ENCODE measurements around the gene GPC6.

Gene GPC6

DNA sequence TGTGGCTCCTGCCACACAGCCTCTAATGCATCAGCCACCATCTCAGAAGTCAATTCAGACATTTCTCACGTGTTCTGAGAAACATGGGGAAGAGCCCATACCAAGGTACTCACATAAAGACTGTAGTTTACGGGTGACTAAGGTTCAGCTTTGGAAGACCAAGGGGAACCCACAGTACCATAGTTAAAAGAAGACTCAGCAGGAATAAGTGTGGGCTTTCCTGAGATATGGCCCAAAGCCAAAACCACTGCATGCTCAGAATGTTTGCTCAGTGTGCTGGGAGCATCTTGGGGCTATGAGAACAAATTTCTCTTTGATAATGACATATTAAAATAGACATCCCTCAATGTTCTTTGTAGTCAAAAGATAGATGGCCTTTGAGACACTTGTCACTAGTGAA lies 969.1 kb downstream of the GPC6 start:
- Mint-ChIP-seq H3K36me3 (ENCODE audit: low read depth) (peaks cover 3% of the 10 kb centered on the region), H3K4me1 (peaks cover 12% of the 10 kb centered on the region), H3K27me3 (ENCODE audit: low read depth) (no peaks in the 10 kb centered on the region), H3K4me3 (no peak overlapping the region), H3K9me3 (no peaks in the 10 kb centered on the region), H3K27ac (no peak overlapping the region)
- TF ChIP-seq, protein P1, sequence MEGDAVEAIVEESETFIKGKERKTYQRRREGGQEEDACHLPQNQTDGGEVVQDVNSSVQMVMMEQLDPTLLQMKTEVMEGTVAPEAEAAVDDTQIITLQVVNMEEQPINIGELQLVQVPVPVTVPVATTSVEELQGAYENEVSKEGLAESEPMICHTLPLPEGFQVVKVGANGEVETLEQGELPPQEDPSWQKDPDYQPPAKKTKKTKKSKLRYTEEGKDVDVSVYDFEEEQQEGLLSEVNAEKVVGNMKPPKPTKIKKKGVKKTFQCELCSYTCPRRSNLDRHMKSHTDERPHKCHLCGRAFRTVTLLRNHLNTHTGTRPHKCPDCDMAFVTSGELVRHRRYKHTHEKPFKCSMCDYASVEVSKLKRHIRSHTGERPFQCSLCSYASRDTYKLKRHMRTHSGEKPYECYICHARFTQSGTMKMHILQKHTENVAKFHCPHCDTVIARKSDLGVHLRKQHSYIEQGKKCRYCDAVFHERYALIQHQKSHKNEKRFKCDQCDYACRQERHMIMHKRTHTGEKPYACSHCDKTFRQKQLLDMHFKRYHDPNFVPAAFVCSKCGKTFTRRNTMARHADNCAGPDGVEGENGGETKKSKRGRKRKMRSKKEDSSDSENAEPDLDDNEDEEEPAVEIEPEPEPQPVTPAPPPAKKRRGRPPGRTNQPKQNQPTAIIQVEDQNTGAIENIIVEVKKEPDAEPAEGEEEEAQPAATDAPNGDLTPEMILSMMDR (IDR thresholded peaks at IDR 0.05; ENCODE audit: unreplicated experiment in 3 of 3), result no peak

DNA sequence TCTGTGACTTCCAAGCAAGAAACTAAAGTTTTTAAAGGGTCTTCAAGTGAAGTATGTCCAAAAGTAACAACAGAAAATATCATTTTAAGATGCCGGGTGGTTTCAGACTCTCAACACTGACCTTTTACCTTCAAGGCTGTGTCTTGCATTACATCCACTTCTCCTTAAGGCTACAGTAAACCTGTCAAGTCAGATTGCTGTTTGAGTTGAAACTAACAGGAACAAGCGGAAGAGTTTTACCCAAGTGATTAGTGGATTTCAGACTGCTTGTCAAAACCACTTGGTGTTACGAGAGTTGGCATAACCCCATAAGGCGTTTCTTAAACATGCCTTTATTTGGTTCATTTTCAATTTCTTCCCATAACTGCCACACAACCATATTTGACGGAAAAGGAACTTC lies 969.8 kb downstream of the GPC6 start:
- Mint-ChIP-seq H3K9me3 (no peaks in the 10 kb centered on the region), H3K27ac (no peak overlapping the region), H3K27me3 (ENCODE audit: low read depth) (no peaks in the 10 kb centered on the region), H3K4me1 (peaks cover 6% of the 10 kb centered on the region), H3K36me3 (ENCODE audit: low read depth) (peaks cover 6% of the 10 kb centered on the region), H3K4me3 (no peak overlapping the region)
- TF ChIP-seq, protein P1 (IDR thresholded peaks at IDR 0.05; ENCODE audit: unreplicated experiment in 3 of 3), result no peak

DNA sequence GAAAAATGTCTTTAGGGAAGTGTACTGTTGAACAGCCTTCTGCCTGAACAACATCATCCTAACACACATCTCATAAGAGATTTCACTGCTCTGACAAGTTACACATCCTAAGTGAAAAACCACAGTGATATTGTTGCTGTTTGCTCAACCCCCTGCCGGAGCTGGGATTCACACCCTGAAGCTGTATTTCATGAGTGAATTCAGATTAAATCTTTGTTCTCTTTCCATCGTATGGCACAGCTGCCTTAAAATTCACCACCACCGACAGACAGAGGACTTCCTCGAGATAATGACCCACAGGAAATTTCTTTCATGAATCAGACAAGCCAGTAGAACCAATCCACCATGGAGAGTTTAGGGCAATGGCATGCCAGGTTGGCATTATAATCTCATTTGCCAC lies 972.1 kb downstream of the GPC6 start:
- Mint-ChIP-seq H3K4me1 (no peaks in the 10 kb centered on the region), H3K9me3 (no peaks in the 10 kb centered on the region), H3K4me3 (no peak overlapping the region), H3K27me3 (ENCODE audit: low read depth) (no peaks in the 10 kb centered on the region), H3K36me3 (ENCODE audit: low read depth) (peaks cover 6% of the 10 kb centered on the region), H3K27ac (no peak overlapping the region)
- TF ChIP-seq, protein P1 (IDR thresholded peaks at IDR 0.05; ENCODE audit: unreplicated experiment in 3 of 3), result no peak

DNA sequence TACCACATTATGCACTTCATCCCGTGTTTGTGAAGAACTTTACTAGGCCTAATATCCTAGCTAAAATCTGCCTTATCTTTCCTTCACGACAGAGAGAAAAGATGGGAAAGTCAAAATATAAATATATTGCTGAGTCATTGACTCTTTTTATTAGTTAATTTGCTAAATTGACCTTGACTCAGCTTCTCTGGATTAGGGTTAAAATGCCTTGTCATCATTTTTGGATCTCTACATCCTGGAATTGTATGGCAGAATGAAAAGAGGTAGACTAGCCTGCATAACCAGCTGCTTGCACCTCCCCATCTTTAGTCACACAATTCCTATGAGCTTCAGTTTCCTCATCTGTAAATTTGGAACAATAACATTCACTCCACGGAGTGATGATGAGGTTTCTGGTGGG lies 972.5 kb downstream of the GPC6 start:
- H3K9me3 Mint-ChIP-seq, result no peaks in the 10 kb centered on the region
- H3K4me3 Mint-ChIP-seq, result no peak overlapping the region
- no peak overlapping the region for H3K27ac Mint-ChIP-seq
- peaks cover 6% of the 10 kb centered on the region for H3K36me3 Mint-ChIP-seq (ENCODE audit: low read depth)
- H3K27me3 Mint-ChIP-seq (ENCODE audit: low read depth), result no peaks in the 10 kb centered on the region
- TF ChIP-seq, protein P1 (IDR thresholded peaks at IDR 0.05; ENCODE audit: unreplicated experiment in 3 of 3), result no peak
- no peaks in the 10 kb centered on the region for H3K4me1 Mint-ChIP-seq

DNA sequence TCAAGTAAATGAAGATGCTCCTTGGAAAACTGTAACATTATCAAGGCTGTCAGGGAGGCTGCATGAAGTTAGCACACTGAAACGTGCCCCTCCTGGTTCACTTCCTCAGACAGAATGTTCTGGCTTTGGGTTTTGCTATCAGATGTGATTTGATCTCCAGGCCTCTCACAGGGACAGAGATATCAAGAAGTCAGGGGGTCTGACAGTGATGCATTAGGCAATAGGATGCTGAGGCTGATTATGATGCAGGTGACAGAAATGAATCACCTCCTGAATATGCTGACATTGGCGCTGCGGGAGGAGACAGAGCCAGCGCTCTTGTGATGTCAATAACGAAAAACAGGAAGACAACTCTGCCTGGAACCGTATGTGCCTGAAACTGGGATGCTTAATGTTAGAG lies 974.4 kb downstream of the GPC6 start:
- Mint-ChIP-seq H3K27me3 (ENCODE audit: low read depth) (no peaks in the 10 kb centered on the region), H3K4me3 (no peak overlapping the region), H3K27ac (no peak overlapping the region), H3K9me3 (no peaks in the 10 kb centered on the region), H3K36me3 (ENCODE audit: low read depth) (peaks cover 6% of the 10 kb centered on the region), H3K4me1 (no peaks in the 10 kb centered on the region)
- TF ChIP-seq, protein P1 (IDR thresholded peaks at IDR 0.05; ENCODE audit: unreplicated experiment in 3 of 3), result no peak

DNA sequence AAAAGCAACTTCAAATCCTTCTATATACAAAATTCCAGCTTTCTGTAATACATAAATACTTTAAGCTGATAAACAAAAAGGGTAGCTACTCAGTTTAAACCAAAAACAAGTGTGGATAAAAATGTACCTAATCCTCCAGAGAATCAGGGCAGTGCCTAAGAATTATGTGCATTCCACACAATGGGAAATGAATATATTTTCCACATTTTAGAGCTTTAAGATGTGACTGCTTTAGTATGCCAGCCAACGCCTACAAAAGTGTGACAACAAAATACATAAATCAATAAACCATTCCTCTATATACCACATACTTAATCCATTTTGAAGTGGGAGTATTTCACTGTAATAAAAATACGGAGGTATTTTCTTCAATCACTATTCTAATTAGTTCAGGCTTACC lies 977.6 kb downstream of the GPC6 start:
- Mint-ChIP-seq H3K4me1 (peaks cover 3% of the 10 kb centered on the region), H3K27me3 (ENCODE audit: low read depth) (no peaks in the 10 kb centered on the region), H3K9me3 (no peaks in the 10 kb centered on the region), H3K4me3 (no peak overlapping the region), H3K36me3 (ENCODE audit: low read depth) (peaks cover 3% of the 10 kb centered on the region), H3K27ac (no peak overlapping the region)
- TF ChIP-seq, protein P1 (IDR thresholded peaks at IDR 0.05; ENCODE audit: unreplicated experiment in 3 of 3), result no peak
